Cardiac fibroblast (primary cell): ENCODE results near the gene ANK2.

Experiments
- DNase-seq, 2 donors: peaks; one replicate each; pipeline versions ENCODE4 v3.0.0 to v3.0.0-alpha.2; 2010; ENCODE audit warnings: low read depth in 2 of 2
- H3K4me3 ChIP-seq, 2 donors: replicated peaks in 1 of 2; 1 replicate in 1 of 2; 2 replicates in 1 of 2; pipeline ENCODE4 v1.5.1; 2011; ENCODE audit warnings: low read depth in 2 of 2, low read length in 2 of 2, mild to moderate bottlenecking in 2 of 2, moderate library complexity in 1 of 2
- TF ChIP-seq, protein P1 (sequence below): IDR thresholded peaks from one replicate; pipeline ENCODE4 v1.5.1; 2011; ENCODE audit warnings: low read depth, mild to moderate bottlenecking, low read length, inconsistent platforms

The ANK2 gene

DNA sequence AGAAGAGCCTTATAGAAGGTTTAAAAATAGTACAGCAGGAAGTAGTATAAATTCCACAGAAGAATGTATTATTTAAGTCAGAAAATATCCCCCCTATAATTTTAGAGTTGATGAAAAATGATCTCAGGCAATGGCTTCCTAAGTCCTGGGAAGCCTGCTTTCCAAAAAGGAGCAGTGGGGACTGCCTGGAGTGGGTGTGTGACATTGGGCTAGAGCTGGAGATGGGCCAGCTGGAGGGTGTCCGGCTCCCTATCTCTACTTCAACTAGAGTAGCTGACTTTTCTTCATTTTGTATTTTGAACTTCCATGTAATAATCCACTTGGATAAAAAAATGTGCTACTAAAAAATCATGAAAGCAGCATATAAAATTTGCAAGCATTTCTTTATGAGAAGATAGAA is 253.9 kb downstream of the ANK2 start:
- TF ChIP-seq, protein P1, sequence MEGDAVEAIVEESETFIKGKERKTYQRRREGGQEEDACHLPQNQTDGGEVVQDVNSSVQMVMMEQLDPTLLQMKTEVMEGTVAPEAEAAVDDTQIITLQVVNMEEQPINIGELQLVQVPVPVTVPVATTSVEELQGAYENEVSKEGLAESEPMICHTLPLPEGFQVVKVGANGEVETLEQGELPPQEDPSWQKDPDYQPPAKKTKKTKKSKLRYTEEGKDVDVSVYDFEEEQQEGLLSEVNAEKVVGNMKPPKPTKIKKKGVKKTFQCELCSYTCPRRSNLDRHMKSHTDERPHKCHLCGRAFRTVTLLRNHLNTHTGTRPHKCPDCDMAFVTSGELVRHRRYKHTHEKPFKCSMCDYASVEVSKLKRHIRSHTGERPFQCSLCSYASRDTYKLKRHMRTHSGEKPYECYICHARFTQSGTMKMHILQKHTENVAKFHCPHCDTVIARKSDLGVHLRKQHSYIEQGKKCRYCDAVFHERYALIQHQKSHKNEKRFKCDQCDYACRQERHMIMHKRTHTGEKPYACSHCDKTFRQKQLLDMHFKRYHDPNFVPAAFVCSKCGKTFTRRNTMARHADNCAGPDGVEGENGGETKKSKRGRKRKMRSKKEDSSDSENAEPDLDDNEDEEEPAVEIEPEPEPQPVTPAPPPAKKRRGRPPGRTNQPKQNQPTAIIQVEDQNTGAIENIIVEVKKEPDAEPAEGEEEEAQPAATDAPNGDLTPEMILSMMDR = no peak
- no peak overlapping the region for H3K4me3 ChIP-seq

DNA sequence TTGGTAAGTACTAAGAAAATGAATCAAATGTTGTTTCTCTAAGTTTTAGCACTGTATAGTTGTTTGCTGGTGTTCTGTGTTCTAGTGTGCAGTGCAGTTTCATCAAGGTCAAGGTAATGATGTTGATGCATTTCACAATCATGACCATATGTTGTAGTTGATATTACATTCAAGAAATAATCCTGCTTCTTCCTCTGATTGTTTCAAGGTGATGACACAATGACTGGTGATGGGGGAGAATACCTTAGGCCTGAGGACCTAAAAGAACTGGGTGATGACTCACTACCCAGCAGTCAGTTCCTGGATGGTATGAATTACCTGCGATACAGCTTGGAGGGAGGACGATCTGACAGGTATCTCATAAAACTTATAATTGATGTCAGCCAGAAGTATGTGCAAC is 261.6 kb downstream of the ANK2 start:
- no peak overlapping the region for H3K4me3 ChIP-seq
- DNase-seq = peak in 1 of 2 donors; percentile 60
- TF ChIP-seq, protein P1 = no peak

More for the DNA sequence above, 253.9 kb downstream of the ANK2 start:
- no peak for DNase-seq

DNA sequence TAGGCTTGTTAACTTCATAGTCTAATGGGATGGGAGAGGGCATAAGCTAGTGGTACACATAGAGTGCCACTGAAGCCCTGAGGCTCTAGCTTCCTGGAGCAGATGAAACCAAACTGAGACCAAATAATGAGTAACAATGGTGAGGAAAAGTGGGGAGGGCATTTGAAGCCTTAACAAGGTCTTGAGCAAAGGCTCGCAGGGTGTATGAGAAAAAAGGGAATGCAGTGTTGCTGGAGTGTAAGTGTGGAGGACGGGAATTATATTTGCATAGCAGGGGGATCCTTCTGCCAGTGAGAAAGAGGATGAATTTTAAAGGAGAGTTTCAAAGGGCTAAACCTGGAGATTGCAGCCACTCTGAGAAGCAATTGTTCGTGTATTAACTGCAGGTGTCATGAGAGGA is 263.1 kb downstream of the ANK2 start:
- TF ChIP-seq, protein P1 = no peak
- DNase-seq = no peak
- no peak overlapping the region for H3K4me3 ChIP-seq

DNA sequence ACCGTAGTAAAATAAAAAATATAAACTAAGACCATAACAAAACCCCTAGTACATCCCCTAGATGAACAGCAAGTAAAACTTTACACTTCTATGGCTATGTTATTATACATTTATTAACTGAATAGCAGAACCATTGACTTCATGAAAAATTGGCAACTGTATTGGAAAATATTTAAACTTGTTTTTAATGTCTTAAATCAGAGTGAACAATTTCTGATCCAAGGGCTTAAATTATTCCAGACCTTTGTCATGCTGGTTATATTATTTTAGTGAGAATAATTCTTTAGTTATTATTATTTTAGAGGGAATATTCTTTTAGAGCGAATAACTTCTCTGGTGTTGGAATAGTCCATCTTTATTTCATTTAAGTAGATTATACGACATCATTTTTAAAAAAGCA is 265.0 kb downstream of the ANK2 start:
- H3K4me3 ChIP-seq = no peak overlapping the region
- TF ChIP-seq, protein P1 = no peak
- no peak for DNase-seq

DNA sequence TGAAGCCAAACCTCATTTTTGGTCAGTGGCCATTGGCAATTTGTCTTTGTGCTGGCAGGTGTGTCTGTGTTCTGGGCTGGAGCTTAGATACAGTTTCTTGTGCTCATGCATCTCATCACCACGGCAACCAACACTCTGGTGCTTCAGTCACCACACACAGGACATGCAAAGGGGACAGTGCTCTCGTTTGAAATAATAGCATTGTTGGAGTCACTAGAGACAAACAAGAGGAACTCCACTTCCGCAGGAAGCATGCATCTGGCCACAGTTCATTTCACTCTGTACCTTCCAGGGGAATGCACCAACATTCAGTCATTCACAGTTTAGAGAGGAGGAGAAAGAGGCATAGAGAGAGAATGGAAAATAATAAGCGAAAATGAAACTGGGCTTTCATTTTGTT is 267.4 kb downstream of the ANK2 start:
- DNase-seq = peak in 1 of 2 donors; percentile 9
- H3K4me3 ChIP-seq = no peak overlapping the region
- TF ChIP-seq, protein P1 = no peak

DNA sequence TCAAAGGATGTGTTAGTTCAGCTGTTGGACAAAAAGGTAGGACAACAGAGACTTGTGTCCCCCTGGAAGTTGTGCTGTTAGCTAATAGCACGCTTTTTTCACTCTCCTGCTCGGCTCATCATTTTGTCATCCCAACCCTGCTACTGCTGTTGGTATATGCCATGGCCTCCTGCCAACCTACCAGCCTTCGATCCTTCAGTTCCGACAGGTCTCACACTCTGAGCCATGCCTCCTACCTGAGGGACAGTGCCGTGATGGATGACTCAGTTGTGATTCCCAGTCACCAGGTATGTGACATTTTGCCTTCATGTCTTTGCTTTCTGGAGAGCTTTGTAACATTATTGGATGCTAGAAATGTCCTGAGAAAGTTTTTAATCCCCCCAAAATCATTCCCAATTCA is 268.1 kb downstream of the ANK2 start:
- DNase-seq = no peak
- H3K4me3 ChIP-seq = no peak overlapping the region
- TF ChIP-seq, protein P1 = no peak

DNA sequence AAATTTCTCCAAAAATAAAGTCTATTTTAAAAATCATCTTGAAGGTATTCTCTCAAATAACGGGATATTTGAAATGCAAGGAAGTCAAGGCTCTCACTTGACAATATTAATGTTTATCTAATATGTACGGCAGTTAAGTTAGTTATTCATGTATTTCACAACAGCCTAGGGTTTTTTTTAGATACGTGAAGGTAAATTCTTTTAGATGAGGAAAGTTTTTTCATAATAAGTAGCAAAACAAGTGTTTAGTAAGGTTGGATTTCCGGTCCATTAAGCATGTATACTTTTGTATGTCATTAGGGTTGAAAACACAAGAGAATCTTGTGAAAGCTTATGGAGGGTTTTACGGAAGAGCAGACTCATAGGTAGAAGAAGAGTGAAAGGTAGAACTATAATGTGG is 273.3 kb downstream of the ANK2 start:
- no peak overlapping the region for H3K4me3 ChIP-seq
- TF ChIP-seq, protein P1 = no peak
- DNase-seq = no peak
